Cardiac muscle cell (in vitro differentiated cells and primary cell): ENCODE data around the gene FDXR. TPM values are rescaled to one million over a fixed set of nuclear protein-coding genes. Genes with fewer than 3 reads are reported as not detected.

Experiments
- DNase-seq, 2 donors: peaks; one replicate each; pipeline versions ENCODE4 v3.0.0 to v3.0.0-alpha.2; 2010 to 2017; ENCODE audit warnings: low read depth in 1 of 2, low spot score in 1 of 2
- H3K27ac ChIP-seq: fragments of 200-600 bp; sonication (generic); 2 replicates; pipeline ENCODE4 v1.5.1; 2016
- H3K27me3 ChIP-seq: fragments of 200-600 bp; sonication (generic); 2 replicates; pipeline ENCODE4 v1.6.0; 2016; ENCODE audit warnings: control low read depth
- H3K36me3 ChIP-seq: fragments of 200-600 bp; sonication (generic); 2 replicates; pipeline ENCODE4 v1.5.1; 2016; ENCODE audit warnings: control low read depth
- H3K4me1 ChIP-seq: fragments of 200-600 bp; sonication (generic); 2 replicates; pipeline ENCODE4 v1.8.1; 2017; ENCODE audit warnings: low read depth, mild to moderate bottlenecking, mixed run types
- H3K4me3 ChIP-seq: fragments of 200-600 bp; sonication (generic); 2 replicates; pipeline ENCODE4 v1.5.1; 2016; ENCODE audit warnings: mild to moderate bottlenecking
- H3K9me3 ChIP-seq: fragments of 200-600 bp; sonication (generic); 2 replicates; pipeline ENCODE4 v1.5.1; 2017; ENCODE audit warnings: low read depth, mild to moderate bottlenecking, control low read depth
- CTCF ChIP-seq: IDR thresholded peaks from 2 replicates; pipeline ENCODE4 v1.5.1; 2012; ENCODE audit warnings: low read depth, mild to moderate bottlenecking, low read length
- polyA plus RNA-seq: library from polyadenylated mRNA; unstranded; fragments of >200 nt; fragmentation: Nextera tagmentation; extraction: Ambion mirVana; gene quantifications from 2 replicates; pipeline ENCODE4 v1.2.1, GENCODE V29; 2016
- total RNA-seq: library from RNA; depleted of rRNA; stranded (reverse); fragments of >200 nt; gene quantifications from 2 replicates; pipeline ENCODE4 v1.2.3, GENCODE V29; 2016

The FDXR gene
- total and polyA plus RNA-seq, 2 experiments from 2014 or later, result 44.6 to 49.9 TPM

- Histone ChIP-seq H3K27ac (peak overlapping the region; percentile 84), H3K4me1 (peaks cover 50% of the 10 kb centered on the region), H3K27me3 (no peaks in the 10 kb centered on the region), H3K36me3 (no peaks in the 10 kb centered on the region), H3K9me3 (no peaks in the 10 kb centered on the region), H3K4me3 (no peak overlapping the region)
- TF ChIP-seq CTCF, result no peak
- DNase-seq, result no peak
These were observed 3.3 kb upstream of the FDXR start for GRCh38 chr17:74875977-74876593.

- Histone ChIP-seq H3K4me3 (no peak overlapping the region), H3K27me3 (no peaks in the 10 kb centered on the region), H3K36me3 (no peaks in the 10 kb centered on the region), H3K27ac (peak overlapping the region; percentile 84), H3K9me3 (no peaks in the 10 kb centered on the region), H3K4me1 (peaks cover 50% of the 10 kb centered on the region)
- DNase-seq, result no peak
- no peak for TF ChIP-seq CTCF
These were observed 2.6 kb upstream of the FDXR start for GRCh38 chr17:74875155-74875976.

DNA sequence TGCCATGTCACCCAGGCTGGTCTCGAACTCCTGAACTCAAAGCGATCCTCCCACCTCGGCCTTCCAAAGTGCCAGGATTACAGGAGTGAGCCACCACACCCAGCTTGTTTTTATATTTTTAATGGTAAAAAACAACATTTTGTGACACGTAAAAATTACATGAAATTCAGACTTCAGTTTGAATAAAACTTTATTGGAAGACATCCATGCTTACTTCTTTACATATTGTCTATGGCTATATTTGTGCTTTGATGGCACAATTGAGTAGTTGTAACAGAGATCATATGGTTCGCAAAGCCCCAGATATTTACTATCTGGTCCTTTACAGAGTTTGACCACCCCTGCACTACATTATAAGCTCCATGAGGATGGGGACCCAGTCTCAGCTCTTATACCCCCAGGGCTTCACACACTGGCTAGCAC lies 1.8 kb upstream of the FDXR start:
- Histone ChIP-seq H3K36me3 (no peaks in the 10 kb centered on the region), H3K4me3 (no peak overlapping the region), H3K27ac (no peak overlapping the region), H3K9me3 (no peaks in the 10 kb centered on the region), H3K4me1 (peaks cover 45% of the 10 kb centered on the region), H3K27me3 (no peaks in the 10 kb centered on the region)
- no peak for DNase-seq
- TF ChIP-seq CTCF, result no peak

- no peaks in the 10 kb centered on the region for H3K36me3 ChIP-seq
- H3K4me1 ChIP-seq, result peaks cover 41% of the 10 kb centered on the region
- no peak for TF ChIP-seq CTCF
- H3K9me3 ChIP-seq, result no peaks in the 10 kb centered on the region
- H3K4me3 ChIP-seq, result peak overlapping the region; percentile 65
- no peaks in the 10 kb centered on the region for H3K27me3 ChIP-seq
- H3K27ac ChIP-seq, result peak overlapping the region; percentile 61
- no peak for DNase-seq
These were observed 1.2 kb upstream of the FDXR start for GRCh38 chr17:74873874-74874614.

GRCh38 chr17:74873037-74873873 lies 461 bp upstream of the FDXR start:
- Histone ChIP-seq H3K4me3 (peak overlapping the region; percentile 65), H3K27ac (peak overlapping the region; percentile 61), H3K4me1 (peaks cover 46% of the 10 kb centered on the region), H3K36me3 (no peaks in the 10 kb centered on the region), H3K27me3 (no peaks in the 10 kb centered on the region), H3K9me3 (no peaks in the 10 kb centered on the region)
- no peak for TF ChIP-seq CTCF
- DNase-seq, result peak; percentile 100
